Endothelial cell of umbilical vein (primary cell): ENCODE results near the gene TDRD9. TPM values are rescaled to one million over a fixed set of nuclear protein-coding genes. Genes with fewer than 3 reads are reported as not detected.

Experiments used
- BruUV-seq: library from RNA; stranded (reverse); fragments of 400-500 nt; replicated peaks from 2 replicates; lab custom pipeline; 2021; lab: Mats Ljungman, UMichigan
- CTCF ChIA-PET: fragments of 300-600, 350-600 bp; sonication (Branson Sonifier 250); formaldehyde crosslinking; loops from one replicate; lab custom pipeline; 2021; ENCODE audit warnings: antibody characterized with exemption, inconsistent platforms; lab: Charles Lee
- POLR2A ChIA-PET: fragments of 300-600, 350-600 bp; sonication (Branson Sonifier 250); formaldehyde crosslinking; loops from one replicate; lab custom pipeline; 2021; ENCODE audit warnings: antibody characterized with exemption, inconsistent platforms; lab: Charles Lee
- DNase-seq: peaks from one replicate; pipeline ENCODE4 v3.0.0-alpha.2; 2011; ENCODE audit warnings: low read depth, low spot score
- FAIRE-seq: peaks from 2 replicates; lab custom pipeline; 2011; peaks lifted over from hg19 to GRCh38; lab: Jason Lieb, UNC
- H2AFZ ChIP-seq: 2 replicates; pipeline ENCODE4 v1.6.0; 2012; ENCODE audit warnings: low read depth, low read length, control low read depth, inconsistent platforms
- H3K27ac ChIP-seq: 2 replicates; pipeline ENCODE4 v1.5.1; 2011; ENCODE audit warnings: low read depth, mild to moderate bottlenecking, control low read depth, low read length, moderate library complexity; ENCODE audit not compliant: insufficient read depth
- H3K27me3 ChIP-seq, 2 experiments: 2 replicates each; pipeline versions ENCODE4 v1.6.0 to v1.6.1; 2011; ENCODE audit warnings: low read length in 2 of 2, mixed read lengths in 1 of 2; ENCODE audit not compliant: control insufficient read depth in 2 of 2, insufficient read depth in 2 of 2
- H3K36me3 ChIP-seq, 2 experiments: 2 replicates in 1 of 2; 3 replicates in 1 of 2; pipeline ENCODE4 v1.5.1; 2011; ENCODE audit warnings: low read length in 2 of 2, mild to moderate bottlenecking in 1 of 2, moderate library complexity in 1 of 2; ENCODE audit not compliant: control insufficient read depth in 2 of 2, insufficient read depth in 2 of 2; ENCODE audit errors: extremely low read depth in 1 of 2
- H3K4me1 ChIP-seq: 3 replicates; pipeline ENCODE4 v1.5.1; 2011; ENCODE audit warnings: mild to moderate bottlenecking, low read length; ENCODE audit not compliant: control insufficient read depth, insufficient read depth; ENCODE audit errors: extremely low read depth
- H3K4me2 ChIP-seq: 2 replicates; pipeline ENCODE4 v1.6.1; 2011; ENCODE audit warnings: low read length, control low read depth, mixed read lengths; ENCODE audit not compliant: insufficient read depth
- H3K4me3 ChIP-seq, 3 experiments: fragments of 200-600 bp in 1 of 3; sonication (generic), shearing (Covaris generic) in 1 of 3; replicated peaks in 1 of 3; 2 replicates each; pipeline ENCODE4 v1.5.1; 2011 to 2016; ENCODE audit warnings: control low read depth in 3 of 3, low read length in 3 of 3, mild to moderate bottlenecking in 2 of 3, inconsistent platforms in 1 of 3, low read depth in 1 of 3, moderate library complexity in 1 of 3; ENCODE audit not compliant: insufficient read depth in 1 of 3
- H3K79me2 ChIP-seq: 2 replicates; pipeline ENCODE4 v1.6.0; 2012; ENCODE audit warnings: low read length, inconsistent platforms; ENCODE audit not compliant: control insufficient read depth, insufficient read depth
- H3K9ac ChIP-seq: replicated peaks from 2 replicates; pipeline ENCODE3; 2011; ENCODE audit warnings: low read length, control low read depth; ENCODE audit not compliant: insufficient read depth; ENCODE audit errors: extremely low read depth
- H3K9me1 ChIP-seq: replicated peaks from 3 replicates; pipeline ENCODE4 v1.6.0; 2011; ENCODE audit warnings: mild to moderate bottlenecking, low read length; ENCODE audit not compliant: control insufficient read depth, insufficient read depth; ENCODE audit errors: extremely low read depth
- H3K9me3 ChIP-seq: replicated peaks from 2 replicates; pipeline ENCODE4 v1.5.1; 2012; ENCODE audit warnings: low read length, inconsistent platforms; ENCODE audit not compliant: control insufficient read depth, insufficient read depth
- H4K20me1 ChIP-seq: replicated peaks from 2 replicates; pipeline ENCODE3; 2011; ENCODE audit warnings: mild to moderate bottlenecking, low read length; ENCODE audit not compliant: control insufficient read depth, insufficient read depth; ENCODE audit errors: extremely low read depth
- CTCF ChIP-seq, 2 donors: IDR thresholded peaks; 1 replicate in 1 of 2; 2 replicates in 1 of 2; pipeline ENCODE4 v1.5.1; 2011; ENCODE audit warnings: low read length in 2 of 2, mild to moderate bottlenecking in 2 of 2, moderate library complexity in 2 of 2, control low read depth in 1 of 2, inconsistent platforms in 1 of 2, low read depth in 1 of 2; ENCODE audit not compliant: insufficient read depth in 1 of 2; ENCODE audit errors: extremely low read depth in 1 of 2
- EZH2 ChIP-seq: IDR thresholded peaks from 2 replicates; pipeline ENCODE4 v1.6.1; 2012; ENCODE audit warnings: borderline replicate concordance, low read depth, mild to moderate bottlenecking, moderate library complexity, low read length, inconsistent platforms; ENCODE audit not compliant: severe bottlenecking
- FOS ChIP-seq: IDR thresholded peaks from 2 replicates; pipeline ENCODE4 v1.6.1; 2011; ENCODE audit warnings: mild to moderate bottlenecking, low read length, moderate library complexity, borderline replicate concordance; ENCODE audit not compliant: insufficient read depth
- GATA2 ChIP-seq: IDR thresholded peaks from 2 replicates; pipeline ENCODE4 v1.7.0; 2011; ENCODE audit warnings: low read depth, mild to moderate bottlenecking, moderate library complexity, mixed read lengths, low read length; ENCODE audit not compliant: insufficient read length, insufficient read depth
- JUN ChIP-seq: IDR thresholded peaks from 2 replicates; pipeline ENCODE4 v1.6.1; 2011; ENCODE audit warnings: borderline replicate concordance, low read depth; ENCODE audit not compliant: insufficient read length, insufficient read depth
- MAX ChIP-seq: IDR thresholded peaks from 2 replicates; pipeline ENCODE4 v1.6.1; 2011; ENCODE audit not compliant: insufficient read depth, insufficient read length
- MYC ChIP-seq: IDR thresholded peaks from one replicate; pipeline ENCODE4 v1.6.1; 2011; ENCODE audit warnings: mild to moderate bottlenecking, low read depth, low read length
- POLR2A ChIP-seq: IDR thresholded peaks from 2 replicates; pipeline ENCODE4 v1.6.1; 2012; ENCODE audit warnings: low read depth, mild to moderate bottlenecking, control low read depth, low read length
- POLR2AphosphoS5 ChIP-seq: IDR thresholded peaks from 2 replicates; pipeline ENCODE4 v1.6.1; 2012; ENCODE audit warnings: low read depth, mild to moderate bottlenecking, control low read depth, low read length, moderate library complexity; ENCODE audit not compliant: insufficient read depth
- dilution Hi-C: fragments of 300-500 bp; cut with MboI; formaldehyde crosslinking; loops from one replicate; pipeline ENCODE4 v1.15.0; 2019; ENCODE audit warnings: low sequenced_read_pairs; ENCODE audit not compliant: extremely low pct_ligation_motif_present
- intact Hi-C: fragments of 100-400 bp; cut with micrococcal nuclease; formaldehyde crosslinking; loops from one replicate; pipeline ENCODE4 v1.10.0; 2022
- polyA plus RNA-seq, 4 experiments: library from polyadenylated mRNA; depleted of rRNA in 3 of 4; stranded (reverse) in 3 of 4; unstranded in 1 of 4; fragments of >200 nt; gene quantifications; 2 replicates each; pipeline versions ENCODE4 v1.2.1 to v1.2.3, GENCODE V29; 2011 to 2012; ENCODE audit warnings: missing spikeins in 1 of 4
- total RNA-seq: library from RNA; stranded (reverse); gene quantifications from 2 replicates; pipeline ENCODE4 v1.2.3, GENCODE V29; 2021

The TDRD9 gene
- total and polyA plus RNA-seq, 2 donors (not counting 3 experiments of a cell fraction or from before 2014, with no cell fraction given) = 0.52 to 1.4 TPM

GRCh38 chr14:104072586-104072985 lies 144.3 kb downstream of the TDRD9 start:
- BruUV-seq = no TSS peak
- CTCF ChIA-PET = interaction anchor here (0.8 kb wide), 1 partner anchor 264 kb away, joined by 4 read pairs; no protein-coding TSS in a partner anchor

More at GRCh38 chr14:104072586-104072985, 144.3 kb downstream of the TDRD9 start:
- Histone ChIP-seq H3K9ac (no peak overlapping the region), H3K4me1 (no peaks in the 10 kb centered on the region), H3K27ac (no peak overlapping the region), H3K79me2 (no peaks in the 10 kb centered on the region), H2AFZ (no peak overlapping the region), H3K4me3 (no peak overlapping the region), H3K4me2 (no peak overlapping the region), H3K36me3 (no peaks in the 10 kb centered on the region), H4K20me1 (no peaks in the 10 kb centered on the region), H3K27me3 (peaks cover 0 to 2% of the 10 kb centered on the region in 2 experiments), H3K9me1 (no peaks in the 10 kb centered on the region), H3K9me3 (no peaks in the 10 kb centered on the region)
- TF ChIP-seq MAX = no peak
- TF ChIP-seq JUN = no peak
- no peak for TF ChIP-seq POLR2A
- no peak for TF ChIP-seq EZH2
- no peak for TF ChIP-seq POLR2AphosphoS5
- no peak for TF ChIP-seq GATA2
- TF ChIP-seq FOS = no peak
- TF ChIP-seq MYC = no peak
- no peak for TF ChIP-seq CTCF (IDR thresholded peaks at IDR 0.05; ENCODE audit: extremely low read depth in 1 of 2, insufficient read depth in 1 of 2, low read depth in 1 of 2, low read length in 2 of 2)
- dilution Hi-C loops = no loop called here
- POLR2A ChIA-PET = no interaction called here
- FAIRE-seq (no peak), DNase-seq (no peak)
- intact Hi-C loops = no loop called here
